Heart left ventricle (tissue), 16 donors: ENCODE results near the gene ABCD1. TPM values are rescaled to one million over a fixed set of nuclear protein-coding genes. Genes with fewer than 3 reads are reported as not detected.

Source experiments
- ATAC-seq, 4 donors: fragments of 200-7000 bp; cut with Tn5 transposase; one replicate each; pipeline ENCODE4 v1.9.1; 2020 to 2022; ENCODE audit warnings: moderate library complexity in 4 of 4, mild to moderate bottlenecking in 3 of 4, moderate number of reproducible peaks in 1 of 4
- DNase-seq, 5 donors: peaks; one replicate each; pipeline ENCODE4 v3.0.0-alpha.2; 2020
- H3K27ac ChIP-seq, 12 donors: fragments of 200-600 bp; sonication (generic) in 4 of 12; one replicate each; pipeline versions ENCODE4 v1.5.0 to v1.8.0; 2016 to 2022; ENCODE audit warnings: mild to moderate bottlenecking in 2 of 12
- H3K27me3 ChIP-seq, 9 donors: fragments of 200-600 bp; sonication (generic) in 2 of 9; one replicate each; pipeline versions ENCODE4 v1.5.1 to v1.8.0; 2016 to 2022; ENCODE audit warnings: mild to moderate bottlenecking in 3 of 9
- H3K36me3 ChIP-seq, 9 donors: fragments of 200-600 bp; sonication (generic) in 2 of 9; one replicate each; pipeline versions ENCODE4 v1.5.0 to v1.8.0; 2018 to 2022; ENCODE audit warnings: mild to moderate bottlenecking in 2 of 9
- H3K4me1 ChIP-seq, 12 donors: fragments of 200-600 bp; sonication (generic) in 4 of 12; one replicate each; pipeline versions ENCODE4 v1.5.0 to v1.8.0; 2016 to 2022; ENCODE audit warnings: mild to moderate bottlenecking in 3 of 12
- H3K4me3 ChIP-seq, 12 donors: fragments of 200-600 bp; sonication (generic) in 4 of 12; one replicate each; pipeline versions ENCODE4 v1.5.0 to v1.8.0; 2017 to 2022; ENCODE audit warnings: mild to moderate bottlenecking in 9 of 12, moderate library complexity in 4 of 12
- H3K9me3 ChIP-seq, 12 donors: fragments of 200-600 bp; sonication (generic) in 4 of 12; one replicate each; pipeline versions ENCODE4 v1.5.0 to v1.8.0; 2016 to 2022; ENCODE audit warnings: mild to moderate bottlenecking in 1 of 12
- CTCF ChIP-seq, 12 donors: fragments of 200-600 bp; sonication (generic) in 4 of 12; IDR thresholded peaks; one replicate each; pipeline versions ENCODE4 v1.5.0 to v1.8.0; 2018 to 2022; ENCODE audit warnings: antibody characterized with exemption in 12 of 12, mild to moderate bottlenecking in 5 of 12
- POLR2A ChIP-seq, 2 donors: fragments of 450-650 bp; IDR thresholded peaks; one replicate each; pipeline ENCODE4 v1.6.1; 2017; ENCODE audit warnings: antibody characterized with exemption in 2 of 2, mild to moderate bottlenecking in 2 of 2, moderate library complexity in 2 of 2
- WGBS, 4 donors: extraction: QIAGEN DNeasy Blood & Tissue Kit in 2 of 4; methylation state at CpG; one replicate each; pipeline versions ENCODE4 v1.1.5 to v1.1.7; 2013 to 2018; 5-methylcytosine and 5-hydroxymethylcytosine counted together
- intact Hi-C, 10 donors: fragments of 100-400 bp; cut with DNase I; formaldehyde crosslinking; loops; one replicate each; pipeline versions ENCODE4 v1.11.1 to v1.14.2; 2022
- polyA plus RNA-seq, 2 donors: library from polyadenylated mRNA; stranded (reverse); fragments of 200-250 nt; gene quantifications; one replicate each; pipeline ENCODE4 v1.2.3, GENCODE V29; 2013
- total RNA-seq, 9 donors: library from RNA; depleted of rRNA in 2 of 9; stranded (reverse); fragments of >200 nt in 2 of 9; fragmentation: NEBNext Ultra II Directional in 3 of 9; extraction: Animal tissue kit (Norgen Biotek cat#: 25700) in 3 of 9; gene quantifications; one replicate each; pipeline versions ENCODE4 v1.1.0 to v1.2.4, GENCODE V29; 2016 to 2023
- donor health status: ischemic (EF 13 %, LVEDD 7.1; RV severe dilation, severe dysfunction).
- donor health status: healthy with polysubstance abuse.
- donor health status: DM: no; HTN: yes; CAD: no.
- donor health status: DM: no; HTN: no; CAD: no.
- donor health status: ischemic (EF 25% LVEDD 6.9; RV normal size, moderate dysfunction).
- donor health status: ischemic (EF 25% LVEDD 5.7; RV mildly dilated, moderate dysfunction).
- donor health status: healthy.
- donor health status: DM: yes; HTN: yes; CAD: no.
- donor health status: ischemic (EF 35%, LVEDD 5.7; RV mildly dilated, moderate dysfunction).
- donor health status: nonischemic (EF 11% LVEDD 7.7; RV severe dilation, severe dysfunction).
- donor health status: DM: yes; HTN: yes; CAD: no.
- donor health status: PGD.
- donor health status: ischemic (EF 29% LVEDD 5.4; RV normal size, mild dysfunction).
- donor health status: nonischemic (EF 23%, LVEDD 6.1; RV moderate dilation, normal function).

ABCD1 gene
- total and polyA plus RNA-seq, 11 donors, result 12.9 to 25.6 (median 15.6) TPM

- intact Hi-C loops, result no loop called here
- Histone ChIP-seq H3K27ac (peak overlapping the region in 1 of 12 donors; percentile 74), H3K27me3 (no peaks in the 10 kb centered on the region), H3K36me3 (peaks cover 0 to 20% (median 12%) of the 10 kb centered on the region in 9 donors), H3K9me3 (peaks cover 0 to 14% (median 0%) of the 10 kb centered on the region in 12 donors), H3K4me1 (peaks cover 0 to 16% (median 8%) of the 10 kb centered on the region in 12 donors), H3K4me3 (no peak overlapping the region)
- 91 to 97% (median 93%) methylated on average over 12 to 14 of the region's 14 CpGs for WGBS, 4 donors
- ATAC-seq, result no peak
- no peak for TF ChIP-seq POLR2A (IDR thresholded peaks at IDR 0.05)
- TF ChIP-seq CTCF (IDR thresholded peaks at IDR 0.05), result no peak
- no peak for DNase-seq
Observed at GRCh38 chrX:153732401-153732800, 7.7 kb downstream of the ABCD1 start.

DNA sequence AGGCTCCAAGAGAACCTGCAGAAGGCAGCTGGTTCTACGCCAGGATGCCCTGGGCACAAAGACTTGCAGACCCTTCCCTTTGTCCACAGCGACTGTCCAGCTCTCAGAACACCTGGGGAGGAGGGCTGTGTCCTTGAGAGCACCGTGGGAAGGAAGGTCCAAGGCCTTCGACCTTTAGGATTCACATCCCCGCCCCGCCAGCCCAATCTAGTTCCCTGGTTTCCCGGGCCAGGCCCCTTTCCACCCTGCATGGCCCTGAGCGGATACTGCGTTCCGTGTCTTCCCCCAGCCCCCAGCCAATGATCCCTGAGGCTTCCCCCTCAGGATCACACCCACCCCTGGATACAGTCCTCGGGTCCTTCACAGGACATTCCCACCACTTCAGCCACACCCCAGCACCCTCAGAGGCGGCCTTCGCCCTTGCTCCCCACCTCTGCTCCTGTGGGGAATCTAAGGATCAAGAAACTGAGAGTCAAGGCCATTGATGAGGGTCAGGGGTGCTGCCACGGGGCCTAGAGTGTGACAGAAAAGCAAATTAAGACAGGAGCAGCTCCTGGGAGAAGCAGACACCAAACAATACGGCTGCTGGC, 9.1 kb downstream of the ABCD1 start:
- no peak for ATAC-seq
- WGBS, 4 donors, result 81 to 92% (median 87%) methylated on average over 14 to 15 of the region's 15 CpGs
- TF ChIP-seq POLR2A (IDR thresholded peaks at IDR 0.05) (no peak), CTCF (IDR thresholded peaks at IDR 0.05) (no peak)
- Histone ChIP-seq H3K4me3 (no peak overlapping the region), H3K36me3 (peaks cover 0 to 20% (median 12%) of the 10 kb centered on the region in 9 donors), H3K9me3 (peaks cover 0 to 14% (median 0%) of the 10 kb centered on the region in 12 donors), H3K27ac (no peak overlapping the region), H3K4me1 (peaks cover 0 to 3% (median 0%) of the 10 kb centered on the region in 12 donors), H3K27me3 (peaks cover 0 to under 1% (median 0%) of the 10 kb centered on the region in 9 donors)
- intact Hi-C loops, result no loop called here
- DNase-seq, result no peak

DNA sequence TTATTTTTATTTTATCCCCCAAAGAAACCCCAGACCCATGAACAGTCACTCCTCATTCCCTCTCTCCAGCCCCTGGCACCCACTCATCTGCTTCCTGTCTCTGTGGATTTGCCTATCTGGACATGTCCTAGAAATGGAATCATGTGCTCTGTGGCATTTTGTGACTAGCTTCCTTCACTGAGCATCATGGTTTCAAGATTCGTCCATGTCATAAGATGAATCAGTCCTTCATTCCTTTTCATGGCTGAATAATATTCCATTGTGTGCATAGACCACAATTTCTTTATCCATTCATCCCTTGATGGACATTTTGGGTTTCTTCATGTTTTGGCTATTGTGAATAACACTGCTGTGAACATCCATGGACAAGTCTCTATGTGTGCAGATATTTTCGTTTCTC, 10.2 kb downstream of the ABCD1 start:
- Histone ChIP-seq H3K36me3 (peaks cover 0 to 16% (median 6%) of the 10 kb centered on the region in 9 donors), H3K4me1 (no peaks in the 10 kb centered on the region), H3K9me3 (peaks cover 0 to 14% (median 0%) of the 10 kb centered on the region in 12 donors), H3K27ac (no peak overlapping the region), H3K4me3 (no peak overlapping the region), H3K27me3 (peaks cover 0 to 3% (median 0%) of the 10 kb centered on the region in 9 donors)
- intact Hi-C loops, result no loop called here
- TF ChIP-seq CTCF (IDR thresholded peaks at IDR 0.05) (no peak), POLR2A (IDR thresholded peaks at IDR 0.05) (no peak)
- DNase-seq, result no peak
- whole genome bisulfite sequencing, 4 donors, result 75 to 94% (median 89%) methylated on average over 2 of the region's 2 CpGs
- ATAC-seq, result no peak

GRCh38 chrX:153735274-153735673, 10.6 kb downstream of the ABCD1 start:
- no peak for DNase-seq
- Histone ChIP-seq H3K27ac (no peak overlapping the region), H3K4me3 (no peak overlapping the region), H3K9me3 (peaks cover 0 to 12% (median 0%) of the 10 kb centered on the region in 12 donors), H3K27me3 (peaks cover 0 to 3% (median 0%) of the 10 kb centered on the region in 9 donors), H3K4me1 (no peaks in the 10 kb centered on the region), H3K36me3 (peaks cover 0 to 18% (median 5%) of the 10 kb centered on the region in 9 donors)
- intact Hi-C loops, result no loop called here
- no peak for ATAC-seq
- 82 to 88% (median 85%) methylated on average over 9 of the region's 9 CpGs for WGBS, 4 donors
- TF ChIP-seq CTCF (IDR thresholded peaks at IDR 0.05) (no peak), POLR2A (IDR thresholded peaks at IDR 0.05) (no peak)
